KOPT-K1 (cell line): ENCODE results near the gene FRAS1.

Experiments
- H3K27ac ChIP-seq: fragments of 200-600 bp; sonication (generic); 2 replicates; pipeline ENCODE4 v1.5.1; 2016; ENCODE audit warnings: antibody characterized with exemption, mild to moderate bottlenecking, low read depth, low read length; ENCODE audit not compliant: poor library complexity, severe bottlenecking
- H3K36me3 ChIP-seq: fragments of 200-600 bp; sonication (generic); 2 replicates; pipeline ENCODE4 v1.5.1; 2017; ENCODE audit warnings: antibody characterized with exemption, mild to moderate bottlenecking, low read length, moderate library complexity; ENCODE audit not compliant: insufficient read depth
- H3K9me3 ChIP-seq: fragments of 200-600 bp; sonication (generic); 2 replicates; pipeline ENCODE4 v1.5.1; 2017; ENCODE audit warnings: antibody characterized with exemption, low read length, mild to moderate bottlenecking; ENCODE audit not compliant: insufficient read depth, poor library complexity, severe bottlenecking

The FRAS1 gene

GRCh38 chr4:78369679-78370078 lies 312.6 kb downstream of the FRAS1 start:
- Histone ChIP-seq H3K36me3 (no peaks in the 10 kb centered on the region), H3K27ac (no peak overlapping the region), H3K9me3 (no peaks in the 10 kb centered on the region)

- H3K27ac ChIP-seq, result no peak overlapping the region
- H3K36me3 ChIP-seq, result no peaks in the 10 kb centered on the region
- no peaks in the 10 kb centered on the region for H3K9me3 ChIP-seq
Measured at GRCh38 chr4:78370631-78371372, 313.7 kb downstream of the FRAS1 start.

GRCh38 chr4:78372355-78372988 lies 315.3 kb downstream of the FRAS1 start:
- Histone ChIP-seq H3K9me3 (no peaks in the 10 kb centered on the region), H3K36me3 (no peaks in the 10 kb centered on the region), H3K27ac (no peak overlapping the region)

GRCh38 chr4:78377555-78377954 lies 320.4 kb downstream of the FRAS1 start:
- Histone ChIP-seq H3K9me3 (no peaks in the 10 kb centered on the region), H3K36me3 (no peaks in the 10 kb centered on the region), H3K27ac (no peak overlapping the region)

GRCh38 chr4:78379040-78379439 lies 321.9 kb downstream of the FRAS1 start:
- Histone ChIP-seq H3K27ac (no peak overlapping the region), H3K9me3 (no peaks in the 10 kb centered on the region), H3K36me3 (no peaks in the 10 kb centered on the region)

GRCh38 chr4:78379991-78380729 lies 323.0 kb downstream of the FRAS1 start:
- Histone ChIP-seq H3K36me3 (no peaks in the 10 kb centered on the region), H3K9me3 (no peaks in the 10 kb centered on the region), H3K27ac (no peak overlapping the region)

GRCh38 chr4:78386679-78387078 lies 329.6 kb downstream of the FRAS1 start:
- H3K9me3 ChIP-seq, result no peaks in the 10 kb centered on the region
- no peaks in the 10 kb centered on the region for H3K36me3 ChIP-seq
- H3K27ac ChIP-seq, result no peak overlapping the region

GRCh38 chr4:78395642-78396041 lies 338.5 kb downstream of the FRAS1 start:
- H3K36me3 ChIP-seq, result no peaks in the 10 kb centered on the region
- H3K27ac ChIP-seq, result no peak overlapping the region
- H3K9me3 ChIP-seq, result peaks cover 12% of the 10 kb centered on the region

GRCh38 chr4:78396613-78397291 lies 339.6 kb downstream of the FRAS1 start:
- peaks cover 12% of the 10 kb centered on the region for H3K9me3 ChIP-seq
- H3K36me3 ChIP-seq, result no peaks in the 10 kb centered on the region
- H3K27ac ChIP-seq, result no peak overlapping the region

GRCh38 chr4:78397292-78397630 lies 340.1 kb downstream of the FRAS1 start:
- H3K27ac ChIP-seq, result no peak overlapping the region
- peaks cover 12% of the 10 kb centered on the region for H3K9me3 ChIP-seq
- H3K36me3 ChIP-seq, result no peaks in the 10 kb centered on the region

GRCh38 chr4:78409612-78410202 lies 352.6 kb downstream of the FRAS1 start:
- Histone ChIP-seq H3K27ac (no peak overlapping the region), H3K9me3 (no peaks in the 10 kb centered on the region)

GRCh38 chr4:78410225-78410624 lies 353.1 kb downstream of the FRAS1 start:
- H3K9me3 ChIP-seq, result no peaks in the 10 kb centered on the region
- H3K36me3 ChIP-seq, result no peaks in the 10 kb centered on the region
- H3K27ac ChIP-seq, result no peak overlapping the region

More at GRCh38 chr4:78409612-78410202, 352.6 kb downstream of the FRAS1 start:
- H3K36me3 ChIP-seq, result no peaks in the 10 kb centered on the region

GRCh38 chr4:78410676-78411075 lies 353.6 kb downstream of the FRAS1 start:
- Histone ChIP-seq H3K36me3 (no peaks in the 10 kb centered on the region), H3K27ac (no peak overlapping the region), H3K9me3 (no peaks in the 10 kb centered on the region)

GRCh38 chr4:78414116-78414515 lies 357.0 kb downstream of the FRAS1 start:
- H3K9me3 ChIP-seq, result no peaks in the 10 kb centered on the region
- H3K36me3 ChIP-seq, result no peaks in the 10 kb centered on the region
- H3K27ac ChIP-seq, result no peak overlapping the region

- Histone ChIP-seq H3K27ac (no peak overlapping the region), H3K36me3 (no peaks in the 10 kb centered on the region)
Measured at GRCh38 chr4:78417603-78418002, 360.5 kb downstream of the FRAS1 start.

More at GRCh38 chr4:78417603-78418002, 360.5 kb downstream of the FRAS1 start:
- H3K9me3 ChIP-seq, result no peaks in the 10 kb centered on the region
